ENCODE results near the gene ADGRF4.

ADGRF4 gene

DNA sequence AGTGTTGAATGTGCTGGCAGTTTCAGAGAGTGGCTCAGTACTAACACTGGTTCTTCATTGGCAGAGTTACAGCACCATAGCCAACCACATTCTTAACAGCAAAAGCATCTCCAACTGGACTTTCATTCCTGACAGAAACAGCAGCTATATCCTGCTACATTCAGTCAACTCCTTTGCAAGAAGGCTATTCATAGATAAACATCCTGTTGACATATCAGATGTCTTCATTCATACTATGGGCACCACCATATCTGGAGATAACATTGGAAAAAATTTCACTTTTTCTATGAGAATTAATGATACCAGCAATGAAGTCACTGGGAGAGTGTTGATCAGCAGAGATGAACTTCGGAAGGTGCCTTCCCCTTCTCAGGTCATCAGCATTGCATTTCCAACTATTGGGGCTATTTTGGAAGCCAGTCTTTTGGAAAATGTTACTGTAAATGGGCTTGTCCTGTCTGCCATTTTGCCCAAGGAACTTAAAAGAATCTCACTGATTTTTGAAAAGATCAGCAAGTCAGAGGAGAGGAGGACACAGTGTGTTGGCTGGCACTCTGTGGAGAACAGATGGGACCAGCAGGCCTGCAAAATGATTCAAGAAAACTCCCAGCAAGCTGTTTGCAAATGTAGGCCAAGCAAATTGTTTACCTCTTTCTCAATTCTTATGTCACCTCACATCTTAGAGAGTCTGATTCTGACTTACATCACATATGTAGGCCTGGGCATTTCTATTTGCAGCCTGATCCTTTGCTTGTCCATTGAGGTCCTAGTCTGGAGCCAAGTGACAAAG lies 17.0 kb upstream of the ADGRF4 start:
- no peak for DNase-seq (ENCODE audit: low read depth, low spot score)

DNA sequence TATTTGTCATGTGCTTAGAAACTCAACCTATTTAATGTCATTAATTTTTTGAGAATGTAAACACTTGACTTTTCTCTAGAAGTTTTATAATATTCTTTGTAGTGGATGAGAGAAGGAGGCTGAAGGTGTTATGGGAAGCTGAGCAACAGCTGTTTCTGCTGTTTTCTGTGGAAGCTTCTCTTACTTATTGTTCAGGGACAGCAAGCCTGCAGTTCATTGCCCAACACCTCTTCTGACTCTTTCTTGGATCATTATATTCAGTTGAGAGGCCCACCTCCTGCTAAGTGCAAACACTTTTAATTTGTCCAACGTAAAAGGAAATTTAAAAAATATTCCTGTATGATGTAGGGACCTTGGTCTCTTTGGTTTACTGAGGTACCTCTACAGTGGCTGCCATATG lies 12.0 kb upstream of the ADGRF4 start:
- DNase-seq (ENCODE audit: low read depth, low spot score), result no peak

DNA sequence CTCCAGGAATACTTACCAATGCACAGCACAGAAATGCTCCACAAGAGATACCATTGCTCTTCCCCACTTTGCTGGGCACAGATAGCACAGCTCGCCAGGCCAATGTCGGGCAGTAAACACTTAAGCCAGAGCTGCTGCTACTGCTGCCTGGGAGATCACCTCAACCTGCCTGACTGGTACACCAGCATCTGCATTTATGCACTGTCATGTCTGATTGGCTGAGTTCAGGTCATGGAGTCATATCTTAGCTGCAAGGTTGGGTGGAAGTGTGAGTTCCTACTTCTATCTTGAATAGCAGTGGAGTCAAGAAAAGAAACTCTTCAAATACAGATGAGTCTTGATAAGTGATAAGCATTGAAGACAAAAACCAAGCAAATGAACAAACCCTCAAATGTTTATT lies 10.9 kb upstream of the ADGRF4 start:
- DNase-seq (ENCODE audit: low read depth, low spot score), result no peak

DNA sequence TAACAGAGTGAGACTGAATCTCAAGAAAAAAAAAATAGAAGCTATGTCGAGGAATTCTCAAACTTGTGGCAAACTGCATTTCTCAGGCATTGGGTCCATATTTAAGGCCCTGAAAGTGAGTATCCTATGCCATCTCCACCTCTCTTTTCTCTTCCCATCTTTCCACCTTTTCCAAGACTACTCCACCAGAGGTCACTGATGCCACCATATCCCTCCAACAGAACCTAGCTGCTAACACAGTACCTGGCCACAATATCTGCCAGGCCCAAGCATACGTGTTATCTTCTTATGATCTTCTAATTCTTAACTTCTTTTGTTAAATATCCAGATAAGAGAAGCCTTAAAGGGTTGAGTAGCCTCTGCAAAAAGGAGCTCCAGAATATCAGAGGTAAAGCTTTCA lies 8.2 kb upstream of the ADGRF4 start:
- no peak for DNase-seq (ENCODE audit: low read depth, low spot score)

DNA sequence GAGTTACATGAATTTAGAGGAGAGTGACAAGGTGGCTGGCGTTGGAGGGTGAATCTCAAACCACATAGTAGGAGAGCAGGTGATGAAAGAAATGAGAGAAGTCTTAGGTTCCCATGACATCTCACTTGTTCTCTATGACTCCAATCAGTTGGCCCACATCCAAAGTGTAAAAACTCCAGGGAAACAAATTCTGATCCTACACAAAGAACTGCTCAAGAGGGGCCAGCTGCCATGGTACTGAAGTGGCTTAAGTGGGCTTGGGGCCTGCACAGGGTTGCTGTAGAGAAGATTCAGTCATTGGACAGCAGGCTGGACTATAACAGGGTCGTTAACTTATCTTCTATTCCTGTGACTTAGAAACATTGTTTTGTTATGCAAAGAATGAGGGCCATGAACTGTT lies 7.6 kb upstream of the ADGRF4 start:
- DNase-seq (ENCODE audit: low read depth, low spot score), result no peak

DNA sequence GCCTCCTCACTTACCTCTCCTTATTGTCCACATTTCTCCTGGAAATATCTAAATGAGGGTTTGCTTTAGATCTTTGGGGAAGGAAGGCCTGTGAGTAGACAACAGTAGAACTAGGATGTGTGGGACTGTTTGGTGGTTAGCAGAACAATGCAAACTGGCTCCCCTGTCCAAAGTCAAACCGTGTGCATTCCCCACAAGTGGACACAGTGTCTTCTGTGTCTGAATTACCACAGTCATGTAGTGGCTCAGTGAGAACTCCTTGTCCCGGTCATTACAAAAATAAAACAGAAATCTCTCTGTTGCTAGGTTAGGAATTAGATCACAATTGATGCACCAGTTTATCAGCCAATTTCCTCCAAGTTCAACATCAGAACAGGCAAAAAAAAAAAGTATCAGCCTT lies 455 bp upstream of the ADGRF4 start:
- DNase-seq (ENCODE audit: low read depth, low spot score), result no peak

DNA sequence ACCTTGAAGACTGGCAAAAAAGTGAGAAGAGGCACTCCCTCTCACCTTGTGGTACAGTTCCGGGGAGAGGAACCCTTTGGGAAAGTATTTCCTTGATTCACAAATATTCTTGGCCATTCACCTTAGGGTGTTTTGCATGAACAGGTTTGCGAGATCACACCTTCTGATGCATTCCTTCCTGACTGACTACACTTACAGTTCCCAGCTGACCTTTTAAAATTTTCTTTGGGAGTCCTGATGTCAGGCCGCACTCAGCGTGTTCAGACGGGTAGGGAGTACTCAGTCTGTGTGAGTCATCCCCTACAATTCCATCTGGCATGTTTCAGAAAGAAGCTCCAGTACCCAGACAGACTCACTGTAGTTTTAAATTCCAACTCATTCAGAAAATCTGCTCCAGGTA lies 1.7 kb downstream of the ADGRF4 start:
- peak; percentile 53 for DNase-seq (ENCODE audit: low read depth, low spot score)

DNA sequence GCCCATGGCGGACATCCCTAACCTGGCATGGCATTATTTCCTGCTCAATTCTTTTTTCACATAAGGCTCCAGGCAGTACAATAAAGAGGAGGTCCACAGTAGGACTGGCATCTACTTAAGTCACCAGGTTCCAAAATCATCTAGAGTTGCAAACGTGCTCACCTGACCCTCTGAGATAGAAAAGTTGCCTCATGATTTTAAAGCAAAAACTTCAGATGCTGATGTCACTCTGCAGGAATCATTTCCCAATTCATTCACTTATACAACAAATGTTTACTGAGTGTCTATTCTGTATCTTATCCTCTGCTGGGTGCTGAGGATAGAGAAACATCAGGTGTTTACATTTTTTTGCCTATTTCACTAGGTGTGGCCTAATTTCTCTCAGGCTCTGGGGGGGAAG lies 2.2 kb downstream of the ADGRF4 start:
- DNase-seq (ENCODE audit: low read depth, low spot score), result no peak

DNA sequence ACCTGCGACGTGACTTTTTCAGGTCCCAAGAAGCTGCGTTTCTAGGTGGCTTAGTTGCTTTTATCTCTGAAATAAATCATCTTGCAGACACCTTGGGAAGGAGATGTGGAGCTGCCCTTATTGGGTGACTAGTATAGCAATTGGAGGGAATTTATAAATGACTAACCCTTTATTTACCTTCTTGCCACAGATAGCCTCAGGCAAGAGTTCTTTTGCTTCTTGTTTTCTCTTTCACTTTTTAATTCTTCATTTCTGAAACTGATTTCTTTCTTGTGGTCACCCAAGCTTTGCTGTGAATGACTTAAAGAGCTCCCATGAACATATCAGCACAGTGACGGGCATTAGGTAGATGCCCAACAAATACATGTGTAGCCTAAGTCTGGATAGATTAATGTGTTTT lies 3.0 kb downstream of the ADGRF4 start:
- no peak for DNase-seq (ENCODE audit: low read depth, low spot score)

DNA sequence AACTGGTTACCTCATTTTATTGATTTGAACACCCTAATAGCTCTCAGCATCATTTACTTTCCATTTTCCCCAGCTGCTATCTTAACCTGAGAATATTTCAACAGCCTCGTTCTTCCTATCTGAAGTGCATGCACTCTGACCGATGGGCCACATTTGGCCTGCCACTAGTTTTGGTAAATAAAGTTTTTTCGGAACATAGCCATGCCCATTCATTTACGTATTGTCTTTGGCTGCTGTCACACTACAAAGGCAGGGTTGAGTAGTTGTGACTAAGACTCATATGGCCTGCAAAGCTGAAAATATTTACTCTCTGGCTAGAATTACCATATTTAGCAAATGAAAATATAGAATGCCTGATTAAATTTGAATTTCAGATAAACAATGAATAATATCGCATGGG lies 10.8 kb downstream of the ADGRF4 start:
- DNase-seq (ENCODE audit: low read depth, low spot score), result no peak

DNA sequence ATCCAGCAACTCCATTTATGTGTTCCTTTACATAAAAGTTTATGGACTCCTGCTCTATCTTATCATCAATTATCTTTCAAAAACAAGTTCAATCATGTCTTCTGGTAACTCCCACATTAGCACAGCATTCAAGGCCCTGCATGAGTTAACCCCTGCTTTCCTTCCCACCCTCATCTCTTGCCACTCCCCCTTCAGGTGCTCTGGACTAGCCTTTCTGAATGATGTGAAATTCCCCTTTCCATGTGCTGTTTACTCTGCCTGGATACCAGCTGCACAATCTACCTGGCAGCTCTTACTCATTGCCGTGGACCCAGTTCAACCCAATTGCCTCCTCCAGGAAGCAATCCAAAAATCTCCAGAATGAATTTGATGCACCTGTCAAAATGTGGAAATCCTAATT lies 11.9 kb downstream of the ADGRF4 start:
- no peak for DNase-seq (ENCODE audit: low read depth, low spot score)

DNA sequence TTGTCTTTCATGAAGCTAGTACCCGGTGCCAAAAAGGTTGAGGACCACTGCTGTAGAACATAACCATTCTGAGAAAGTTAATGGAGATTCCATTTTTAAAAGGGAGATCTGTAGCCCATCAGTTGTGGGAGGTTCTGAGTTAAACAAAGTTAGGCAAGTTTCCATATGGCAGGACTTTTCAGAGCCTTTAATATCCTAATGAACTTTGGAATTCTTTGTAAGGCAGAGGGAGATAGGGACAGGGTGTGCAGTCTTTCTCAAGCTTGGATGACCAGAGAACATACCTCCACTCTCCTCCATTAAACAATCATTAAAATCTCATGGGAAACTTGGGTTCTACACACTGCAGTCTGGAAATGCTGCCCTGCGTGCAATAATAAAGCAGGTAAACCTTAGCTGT lies 14.8 kb downstream of the ADGRF4 start:
- DNase-seq (ENCODE audit: low read depth, low spot score), result no peak

DNA sequence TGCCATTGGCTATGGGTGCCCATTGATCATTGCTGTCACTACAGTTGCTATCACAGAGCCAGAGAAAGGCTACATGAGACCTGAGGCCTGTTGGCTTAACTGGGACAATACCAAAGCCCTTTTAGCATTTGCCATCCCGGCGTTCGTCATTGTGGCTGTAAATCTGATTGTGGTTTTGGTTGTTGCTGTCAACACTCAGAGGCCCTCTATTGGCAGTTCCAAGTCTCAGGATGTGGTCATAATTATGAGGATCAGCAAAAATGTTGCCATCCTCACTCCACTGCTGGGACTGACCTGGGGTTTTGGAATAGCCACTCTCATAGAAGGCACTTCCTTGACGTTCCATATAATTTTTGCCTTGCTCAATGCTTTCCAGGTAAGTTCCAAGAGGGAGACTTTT lies 16.4 kb downstream of the ADGRF4 start:
- DNase-seq (ENCODE audit: low read depth, low spot score), result no peak

DNA sequence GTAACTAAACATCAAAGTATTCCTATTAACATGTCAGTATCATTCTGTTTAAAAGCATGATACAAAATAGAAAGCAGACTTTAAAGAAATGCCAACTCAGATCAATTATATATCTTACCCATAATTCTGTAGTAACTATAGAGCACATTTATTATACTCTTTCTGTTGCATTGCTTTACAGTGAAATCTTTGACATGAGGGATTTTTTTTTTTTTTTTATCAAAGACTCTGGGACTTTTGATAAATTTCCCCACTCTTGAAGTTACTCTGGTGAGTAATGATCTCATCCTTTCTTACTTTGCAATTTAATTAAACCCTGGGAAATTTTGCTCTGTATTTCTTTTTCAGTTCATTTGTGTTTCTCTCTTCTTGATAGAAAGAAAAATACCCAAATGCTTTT lies 17.4 kb downstream of the ADGRF4 start:
- no peak for DNase-seq (ENCODE audit: low read depth, low spot score)

DNA sequence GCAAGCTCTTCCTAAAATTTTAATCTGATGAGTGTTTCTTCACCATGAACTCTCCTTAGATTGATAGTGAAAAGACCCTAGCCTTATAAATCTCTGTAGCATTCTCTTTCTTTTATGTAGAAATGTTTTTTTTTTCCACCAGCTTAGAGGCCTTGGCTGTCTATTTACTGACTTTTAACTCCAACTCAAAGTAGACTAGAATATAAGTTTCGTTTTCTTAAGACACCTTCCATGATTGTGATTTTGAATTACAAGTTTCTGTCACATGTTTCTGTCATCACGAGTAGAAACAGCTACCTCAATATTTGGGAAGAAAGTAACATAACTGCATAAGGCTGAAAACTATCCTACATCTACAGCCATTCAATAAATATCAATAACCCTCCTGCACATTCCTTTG lies 17.8 kb downstream of the ADGRF4 start:
- no peak for DNase-seq (ENCODE audit: low read depth, low spot score)

DNA sequence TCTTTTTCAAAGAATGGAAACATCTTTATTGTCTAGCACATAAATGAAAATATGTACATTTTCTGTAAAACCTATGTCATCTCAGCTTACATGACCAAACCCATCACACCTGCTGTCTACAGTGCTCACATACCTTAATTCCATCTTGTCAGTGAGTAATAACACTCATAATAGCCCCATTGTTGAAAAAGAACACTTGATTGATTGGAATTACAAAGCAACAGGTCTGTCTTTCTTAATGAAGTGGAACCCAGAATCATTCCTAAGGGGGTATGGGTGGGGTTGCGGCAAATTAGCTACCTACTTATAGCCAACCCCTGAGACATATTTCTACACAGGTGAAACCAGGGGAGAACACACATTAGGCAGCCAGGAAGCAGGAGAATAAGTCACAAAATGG lies 20.2 kb downstream of the ADGRF4 start:
- no peak for DNase-seq (ENCODE audit: low read depth, low spot score)

DNA sequence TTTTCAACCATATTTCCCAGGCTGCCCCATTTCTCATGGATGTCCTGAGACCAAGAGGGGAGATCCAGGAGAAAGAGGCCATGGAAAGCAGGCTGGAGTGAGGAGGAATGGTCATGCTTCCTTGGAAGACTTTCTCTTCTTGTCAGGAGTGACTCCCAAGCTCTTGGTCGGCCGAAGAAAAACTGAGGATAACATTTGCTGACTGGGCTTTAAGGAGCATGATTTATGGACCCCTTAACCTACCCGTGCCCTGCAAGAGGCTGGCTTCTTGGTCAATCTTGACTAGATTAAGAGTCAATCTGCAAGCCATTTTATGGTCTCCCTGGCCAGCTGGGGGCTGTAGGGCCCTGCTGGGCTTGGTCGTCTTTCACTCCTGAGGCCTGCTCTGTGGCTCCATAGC lies 22.8 kb downstream of the ADGRF4 start:
- DNase-seq (ENCODE audit: low read depth, low spot score), result no peak

DNA sequence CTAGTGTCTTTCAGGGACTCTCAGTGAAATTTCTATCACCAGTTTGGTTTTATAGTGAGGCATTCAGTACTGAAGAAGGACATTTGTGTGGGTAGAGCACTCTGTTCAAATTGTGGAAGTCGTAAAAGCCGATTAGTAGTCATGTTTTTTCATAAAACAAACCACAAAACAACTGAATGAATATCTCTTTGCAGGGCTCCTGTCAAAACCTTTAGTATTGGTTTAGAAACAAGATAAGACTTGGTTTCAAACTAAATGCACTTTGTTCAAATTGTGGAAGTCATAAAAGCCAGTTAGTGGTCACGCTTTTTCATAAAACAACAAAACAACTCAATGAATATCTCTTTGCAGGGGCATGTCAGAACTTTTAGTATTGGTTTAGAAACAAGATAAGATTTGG lies 23.8 kb downstream of the ADGRF4 start:
- peak; percentile 39 for DNase-seq (ENCODE audit: low read depth, low spot score)

DNA sequence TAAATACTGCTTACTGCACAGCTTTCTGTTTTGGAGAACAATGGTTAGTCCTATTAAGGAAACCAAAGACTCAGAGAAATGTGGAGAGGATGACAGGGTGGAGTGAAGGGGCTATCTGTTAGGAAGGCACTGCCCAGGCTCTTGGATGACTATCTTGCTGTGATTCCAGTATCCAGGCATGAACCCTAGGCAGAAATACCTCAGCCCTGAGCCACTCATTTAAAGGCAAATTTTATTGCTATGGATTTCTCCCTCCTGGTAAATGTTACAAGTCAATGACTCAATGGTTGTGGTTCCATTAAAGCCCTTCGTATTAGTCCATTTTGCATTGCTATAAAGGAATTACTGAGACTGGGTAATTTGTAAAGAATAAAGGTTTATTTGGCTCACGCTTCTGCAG lies 25.9 kb downstream of the ADGRF4 start:
- no peak for DNase-seq (ENCODE audit: low read depth, low spot score)

DNA sequence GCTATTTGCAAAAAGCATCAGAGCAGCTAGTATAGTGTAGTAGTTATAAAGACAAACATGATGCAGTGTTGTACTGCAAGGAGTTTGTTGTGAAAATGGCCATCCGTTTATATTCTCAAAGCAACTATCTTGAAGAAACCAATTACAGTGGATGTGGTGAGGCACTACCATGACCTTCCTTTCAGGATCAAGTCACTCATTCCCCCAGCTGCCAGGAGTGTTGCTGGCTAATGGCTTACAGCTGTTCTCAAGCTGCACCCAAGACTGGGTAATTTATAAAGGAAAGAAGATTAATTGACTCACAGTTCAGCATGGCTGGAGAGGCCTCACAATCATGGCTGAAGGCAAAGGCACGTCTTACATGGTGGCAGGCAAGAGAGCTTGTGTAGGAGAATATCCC lies 29.0 kb downstream of the ADGRF4 start:
- no peak for DNase-seq (ENCODE audit: low read depth, low spot score)

DNA sequence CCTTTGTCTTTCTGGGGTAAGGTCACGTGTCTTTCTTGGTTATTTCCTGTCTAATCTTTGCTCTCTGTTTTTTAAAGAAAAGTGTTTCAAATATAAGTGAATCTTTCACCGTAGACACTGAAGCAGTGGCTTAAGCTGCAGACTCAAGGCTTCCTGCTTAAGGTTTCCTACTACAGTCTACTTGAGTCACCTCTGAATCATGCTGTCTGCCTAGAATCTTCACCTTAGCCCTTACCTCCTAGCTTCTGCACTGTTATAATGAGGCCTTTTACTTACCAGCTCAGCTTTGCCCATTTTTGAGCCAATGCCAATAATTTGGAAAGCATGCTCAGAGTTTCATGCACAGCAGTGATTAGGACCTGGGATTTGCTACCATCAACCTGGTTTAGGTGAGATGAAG lies 30.6 kb downstream of the ADGRF4 start:
- peak; percentile 29 for DNase-seq (ENCODE audit: low read depth, low spot score)

DNA sequence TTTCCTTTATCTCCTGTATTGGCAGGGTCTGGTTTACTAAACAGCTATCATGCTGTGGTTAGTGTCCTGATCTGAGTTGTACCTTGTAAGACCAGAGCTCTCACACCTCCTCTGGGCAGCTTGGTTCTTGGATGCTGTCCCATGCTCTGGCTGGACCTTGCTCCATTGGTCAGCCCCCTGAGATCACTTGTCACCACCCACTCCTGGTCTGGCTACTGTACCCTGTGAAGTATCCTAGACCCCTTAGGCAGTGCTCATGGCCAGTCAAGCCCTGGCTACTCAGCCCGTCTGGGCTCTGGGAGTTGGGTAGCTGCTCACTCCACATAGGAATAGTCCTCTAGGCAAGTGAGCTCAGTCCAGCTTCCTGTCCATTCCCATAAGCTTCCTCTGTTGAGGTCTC lies 31.1 kb downstream of the ADGRF4 start:
- no peak for DNase-seq (ENCODE audit: low read depth, low spot score)

DNA sequence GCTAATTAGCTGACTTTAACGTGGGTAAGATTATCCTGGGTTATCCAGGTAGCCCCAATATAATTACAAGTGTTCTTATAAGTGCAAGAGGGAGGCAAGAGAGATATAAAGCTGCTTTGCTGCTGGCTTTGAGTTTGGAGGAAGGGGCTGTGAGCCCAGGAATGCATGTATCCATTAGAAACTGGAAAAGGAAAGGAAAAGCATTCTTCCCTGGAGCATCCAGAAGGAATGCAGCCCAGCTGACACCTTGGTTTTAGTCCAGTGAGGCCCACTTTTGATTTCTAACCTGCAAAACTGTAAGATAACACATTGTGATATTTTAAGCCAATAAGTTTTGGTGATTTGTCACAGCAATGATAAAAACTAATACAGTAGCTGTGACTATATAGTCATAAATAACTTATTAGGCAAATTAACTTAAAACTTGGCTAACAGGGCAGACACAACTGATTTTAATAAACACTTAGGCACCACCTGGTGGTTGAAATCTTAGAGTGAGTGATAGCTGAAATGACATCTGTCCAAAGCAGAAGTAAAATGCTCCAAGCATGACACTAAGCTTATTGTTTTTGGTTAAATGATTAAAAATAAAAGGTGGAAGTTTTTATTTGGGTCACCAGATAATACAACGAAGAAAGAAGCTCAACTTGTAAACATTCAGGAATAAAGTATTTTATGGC lies 35.6 kb downstream of the ADGRF4 start:
- no peak for DNase-seq (ENCODE audit: low read depth, low spot score)

Measured in astrocyte of the hippocampus (primary cell).